Brain microvascular endothelial cell (primary cell): ENCODE results near the gene STK36.

Source experiments
- DNase-seq: peaks from one replicate; pipeline ENCODE4 v3.0.0-alpha.2; 2020
- H3K27ac ChIP-seq: fragments of 250-450 bp; sonication (Bioruptor Pico); 2 replicates; pipeline ENCODE4 v1.5.1; 2020; ENCODE audit warnings: mild to moderate bottlenecking, moderate library complexity
- H3K27me3 ChIP-seq: fragments of 250-450 bp; sonication (Bioruptor Pico); replicated peaks from 2 replicates; pipeline ENCODE4 v1.5.1; 2020; ENCODE audit warnings: mild to moderate bottlenecking
- H3K36me3 ChIP-seq: fragments of 250-450 bp; sonication (Bioruptor Pico); replicated peaks from 2 replicates; pipeline ENCODE4 v1.5.1; 2020; ENCODE audit warnings: mild to moderate bottlenecking
- H3K4me3 ChIP-seq: 2 replicates; pipeline ENCODE4 v1.5.1; 2011; ENCODE audit warnings: low read depth, mild to moderate bottlenecking, control low read depth, low read length, moderate library complexity
- in situ Hi-C: cut with HindIII; loops from 2 replicates; pipeline ENCODE4 v1.10.0; 2017; ENCODE audit warnings: low sequenced_read_pairs, low pct_ligation_motif_present
- TF ChIP-seq, protein P1 (sequence below): IDR thresholded peaks from 2 replicates; pipeline ENCODE4 v1.5.1; 2011; ENCODE audit warnings: low read depth, mild to moderate bottlenecking, moderate library complexity, low read length, control low read depth, inconsistent platforms; ENCODE audit errors: missing control alignments

Gene STK36

DNA sequence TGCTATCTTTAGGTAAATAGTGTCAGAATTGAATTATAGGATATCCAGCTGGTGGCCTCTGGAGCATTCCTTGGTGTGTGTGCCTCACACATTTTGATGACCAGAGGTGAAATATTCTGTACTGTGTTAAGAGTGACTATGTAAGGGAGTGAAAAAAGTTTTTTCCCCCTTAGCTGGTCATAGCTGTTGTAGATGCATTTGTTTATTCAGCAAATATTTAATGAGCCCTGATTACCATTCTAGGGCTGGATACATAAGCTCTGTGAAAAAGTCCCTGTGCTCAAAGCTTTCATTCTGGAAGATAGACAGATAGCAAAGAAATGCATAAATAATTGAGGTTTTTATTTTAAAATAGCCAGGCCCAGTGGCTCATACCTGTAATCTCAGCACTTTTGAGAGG, 49.6 kb downstream of the STK36 start:
- in situ Hi-C loops, result no loop called here
- H3K27me3 ChIP-seq, result no peaks in the 10 kb centered on the region
- no peak overlapping the region for H3K4me3 ChIP-seq
- no peak overlapping the region for H3K27ac ChIP-seq
- DNase-seq, result no peak
- peaks cover 2% of the 10 kb centered on the region for H3K36me3 ChIP-seq
- TF ChIP-seq, protein P1, sequence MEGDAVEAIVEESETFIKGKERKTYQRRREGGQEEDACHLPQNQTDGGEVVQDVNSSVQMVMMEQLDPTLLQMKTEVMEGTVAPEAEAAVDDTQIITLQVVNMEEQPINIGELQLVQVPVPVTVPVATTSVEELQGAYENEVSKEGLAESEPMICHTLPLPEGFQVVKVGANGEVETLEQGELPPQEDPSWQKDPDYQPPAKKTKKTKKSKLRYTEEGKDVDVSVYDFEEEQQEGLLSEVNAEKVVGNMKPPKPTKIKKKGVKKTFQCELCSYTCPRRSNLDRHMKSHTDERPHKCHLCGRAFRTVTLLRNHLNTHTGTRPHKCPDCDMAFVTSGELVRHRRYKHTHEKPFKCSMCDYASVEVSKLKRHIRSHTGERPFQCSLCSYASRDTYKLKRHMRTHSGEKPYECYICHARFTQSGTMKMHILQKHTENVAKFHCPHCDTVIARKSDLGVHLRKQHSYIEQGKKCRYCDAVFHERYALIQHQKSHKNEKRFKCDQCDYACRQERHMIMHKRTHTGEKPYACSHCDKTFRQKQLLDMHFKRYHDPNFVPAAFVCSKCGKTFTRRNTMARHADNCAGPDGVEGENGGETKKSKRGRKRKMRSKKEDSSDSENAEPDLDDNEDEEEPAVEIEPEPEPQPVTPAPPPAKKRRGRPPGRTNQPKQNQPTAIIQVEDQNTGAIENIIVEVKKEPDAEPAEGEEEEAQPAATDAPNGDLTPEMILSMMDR, result no peak

DNA sequence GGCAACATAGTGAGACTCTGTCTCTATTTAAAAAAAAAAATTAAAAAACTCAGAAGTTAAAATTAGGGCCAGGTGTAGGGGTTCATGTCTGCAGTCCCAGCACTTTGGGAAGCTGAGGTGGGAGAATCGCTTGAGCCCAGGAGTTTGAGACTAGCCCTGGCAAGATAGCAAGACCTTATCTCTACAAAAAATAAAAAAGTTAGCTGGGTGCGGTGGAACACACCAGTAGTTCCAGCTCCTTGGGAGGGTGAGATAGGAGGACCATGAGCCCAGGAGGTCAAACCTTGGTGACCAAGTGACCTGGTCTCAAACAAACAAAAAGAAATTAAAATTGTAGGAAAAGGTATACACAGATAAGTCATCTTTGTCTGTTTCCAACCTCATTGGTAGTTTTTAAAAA, 50.0 kb downstream of the STK36 start:
- no peak overlapping the region for H3K27ac ChIP-seq
- H3K36me3 ChIP-seq, result peaks cover 2% of the 10 kb centered on the region
- H3K27me3 ChIP-seq, result no peaks in the 10 kb centered on the region
- no peak overlapping the region for H3K4me3 ChIP-seq
- in situ Hi-C loops, result no loop called here
- TF ChIP-seq, protein P1, result no peak
- DNase-seq, result no peak

DNA sequence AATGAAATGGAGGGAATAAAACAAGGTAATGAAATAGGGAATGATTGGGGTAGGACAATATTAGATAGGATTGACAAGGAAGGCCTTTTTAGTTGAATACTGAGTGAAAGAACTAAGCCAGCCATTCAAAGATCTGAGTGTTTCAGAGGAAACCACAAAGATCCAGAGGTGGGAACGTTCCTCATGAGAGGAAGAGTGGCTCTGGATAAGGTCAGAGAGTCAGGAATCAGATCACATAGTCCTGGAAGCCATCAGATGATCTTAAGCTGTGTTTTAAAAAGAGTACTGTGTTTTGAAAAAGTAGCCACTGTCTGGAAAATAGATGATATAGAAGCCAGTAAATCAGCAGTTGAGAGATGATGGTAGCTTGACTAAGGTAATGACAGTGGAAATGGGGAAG, 50.5 kb downstream of the STK36 start:
- TF ChIP-seq, protein P1, result no peak
- peaks cover 2% of the 10 kb centered on the region for H3K36me3 ChIP-seq
- no peak overlapping the region for H3K27ac ChIP-seq
- in situ Hi-C loops, result no loop called here
- H3K4me3 ChIP-seq, result no peak overlapping the region
- no peak for DNase-seq
- no peaks in the 10 kb centered on the region for H3K27me3 ChIP-seq

DNA sequence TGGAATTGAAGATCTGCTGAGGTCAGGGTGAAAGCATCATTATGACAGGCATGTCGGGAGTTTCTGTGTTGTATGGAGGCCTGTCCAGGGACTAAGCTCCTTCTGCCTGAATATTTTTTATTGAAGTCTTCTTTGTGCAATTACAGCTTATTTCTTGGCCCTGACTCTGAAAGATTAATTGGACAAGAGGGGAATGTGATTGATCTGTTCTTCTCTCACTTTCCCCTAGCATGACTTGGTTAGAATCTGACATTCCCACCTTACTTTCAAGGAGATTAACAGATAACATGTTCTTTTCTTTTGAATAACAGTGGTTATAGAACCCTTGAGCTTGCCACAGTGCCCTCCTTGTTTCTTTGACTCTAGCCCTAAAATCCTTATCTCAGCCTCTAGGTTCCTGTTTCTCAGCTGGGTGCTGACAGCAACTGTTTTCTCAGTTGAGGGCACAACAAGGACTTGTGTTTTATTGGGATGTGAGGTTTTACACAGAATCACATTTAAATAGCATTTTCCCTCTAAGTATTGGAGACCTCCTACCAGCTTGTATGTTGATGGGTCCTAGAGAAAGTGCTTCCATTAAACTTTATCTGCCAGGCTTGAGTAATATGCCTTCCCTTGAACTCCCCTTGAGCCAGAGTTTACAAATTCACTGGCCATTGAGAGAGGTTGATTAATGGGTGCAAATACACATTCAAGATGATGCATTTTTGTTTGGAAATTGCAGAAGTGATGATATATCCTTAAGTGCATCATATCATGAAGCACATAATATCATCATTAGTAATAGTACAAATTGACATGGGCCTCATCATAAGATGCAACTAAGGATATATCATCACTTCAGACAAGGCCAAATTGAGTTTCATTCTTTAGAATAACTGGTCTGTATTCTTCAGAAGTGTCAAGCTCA, 51.2 kb downstream of the STK36 start:
- DNase-seq, result no peak
- Histone ChIP-seq H3K36me3 (peaks cover 2% of the 10 kb centered on the region), H3K27me3 (no peaks in the 10 kb centered on the region), H3K4me3 (no peak overlapping the region), H3K27ac (no peak overlapping the region)
- TF ChIP-seq, protein P1, result no peak
- in situ Hi-C loops, result no loop called here

DNA sequence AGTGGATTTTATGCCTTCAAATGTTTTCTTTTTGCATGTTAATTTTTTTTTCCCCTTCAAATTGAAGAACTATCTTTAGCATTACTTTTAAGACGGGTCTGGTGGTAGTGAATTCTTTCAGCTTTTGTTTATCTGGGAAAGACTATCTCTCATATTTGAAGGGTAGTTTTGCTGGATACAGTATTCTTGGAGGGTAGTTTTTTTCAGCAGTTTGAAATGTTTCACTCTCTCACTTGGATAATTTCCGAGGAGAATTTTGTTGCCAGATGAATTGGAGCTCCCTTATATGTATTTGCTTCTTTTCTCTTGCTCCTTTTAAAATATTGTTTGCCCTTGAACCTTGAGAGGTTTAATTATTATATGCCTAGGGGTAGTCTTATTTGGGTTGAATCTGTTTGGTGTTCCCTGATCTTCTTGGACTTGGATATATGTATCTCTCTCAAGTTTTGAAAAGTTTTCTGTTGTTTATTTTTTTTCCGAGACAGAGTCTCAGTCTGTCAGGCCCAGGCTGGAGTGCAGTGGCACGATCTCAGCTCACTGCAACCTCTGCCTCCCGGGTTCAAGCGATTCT, 54.2 kb downstream of the STK36 start:
- H3K27ac ChIP-seq, result no peak overlapping the region
- no peak for DNase-seq
- H3K36me3 ChIP-seq, result no peaks in the 10 kb centered on the region
- H3K27me3 ChIP-seq, result no peaks in the 10 kb centered on the region
- in situ Hi-C loops, result no loop called here
- H3K4me3 ChIP-seq, result no peak overlapping the region
- TF ChIP-seq, protein P1, result no peak
